ENCODE results near the gene WDTC1. TPM values are rescaled to one million over a fixed set of nuclear protein-coding genes. Genes with fewer than 3 reads are reported as not detected.

WDTC1 gene
- total and polyA plus RNA-seq, 2 of the 13 experiments (the other 11 are each of a cell fraction or from before 2014, with no cell fraction given): 5.5 TPM

Small RNAs within 50 kb of the gene (small RNA-seq; reads per million reads assigned to genes)
- gene RF00019 (ENCODE audit: insufficient read depth in 2 of 3, insufficient read length in 3 of 3, low read depth in 2 of 3, low replicate concordance in 1 of 3) (0 reads per million in 3 experiments), gene RNU6-48P (ENCODE audit: insufficient read depth in 2 of 3, insufficient read length in 3 of 3, low read depth in 2 of 3, low replicate concordance in 1 of 3) (0 to 3.9 (median 0) reads per million in 3 experiments), gene SNRPEP7 (ENCODE audit: insufficient read depth in 2 of 3, insufficient read length in 3 of 3, low read depth in 2 of 3, low replicate concordance in 1 of 3) (0 reads per million in 3 experiments)

Other genes starting within 250 kb of the WDTC1 start
- gene TRNP1, start 240.9 kb upstream of the WDTC1 start, total RNA-seq (2016; rRNA removed; fragmentation: Illumina TruSeq; extraction: Trizol): 35.6 and 42.0 TPM in 2 replicates
- gene TRNP1, start 240.9 kb upstream of the WDTC1 start, polyA plus RNA-seq (2011; rRNA removed): 158 and 166 TPM in 2 replicates
- gene TENT5B, start 221.8 kb upstream of the WDTC1 start, total RNA-seq (2016; rRNA removed; fragmentation: Illumina TruSeq; extraction: Trizol): 0.62 and 0.88 TPM in 2 replicates
- gene TENT5B, start 221.8 kb upstream of the WDTC1 start, polyA plus RNA-seq (2011; rRNA removed): 0.13 and 0.22 TPM in 2 replicates
- 2.7 and 2.9 TPM in 2 replicates for gene SLC9A1, start 79.5 kb upstream of the WDTC1 start, total RNA-seq (2016; rRNA removed; fragmentation: Illumina TruSeq; extraction: Trizol)
- 1.4 and 1.7 TPM in 2 replicates for gene SLC9A1, start 79.5 kb upstream of the WDTC1 start, polyA plus RNA-seq (2011; rRNA removed)
- 9.9 and 22.7 TPM in 2 replicates for gene TMEM222, start 87.5 kb downstream of the WDTC1 start, total RNA-seq (2016; rRNA removed; fragmentation: Illumina TruSeq; extraction: Trizol)
- 29.6 and 40.8 TPM in 2 replicates for gene TMEM222, start 87.5 kb downstream of the WDTC1 start, polyA plus RNA-seq (2011; rRNA removed)
- gene SYTL1, start 107.4 kb downstream of the WDTC1 start, total RNA-seq (2016; rRNA removed; fragmentation: Illumina TruSeq; extraction: Trizol): 9.1 and 17.8 TPM in 2 replicates
- gene SYTL1, start 107.4 kb downstream of the WDTC1 start, polyA plus RNA-seq (2011; rRNA removed): 11.1 and 15.8 TPM in 2 replicates
- 2.7 and 3.5 TPM in 2 replicates for gene MAP3K6, start 132.3 kb downstream of the WDTC1 start, total RNA-seq (2016; rRNA removed; fragmentation: Illumina TruSeq; extraction: Trizol)
- gene MAP3K6, start 132.3 kb downstream of the WDTC1 start, polyA plus RNA-seq (2011; rRNA removed): 2.7 and 3.2 TPM in 2 replicates
- not detected in 2 replicates for gene FCN3, start 140.2 kb downstream of the WDTC1 start, total RNA-seq (2016; rRNA removed; fragmentation: Illumina TruSeq; extraction: Trizol)
- gene FCN3, start 140.2 kb downstream of the WDTC1 start, polyA plus RNA-seq (2011; rRNA removed): not detected in 2 replicates
- not detected in 2 replicates for gene CD164L2, start 148.7 kb downstream of the WDTC1 start, total RNA-seq (2016; rRNA removed; fragmentation: Illumina TruSeq; extraction: Trizol)
- gene CD164L2, start 148.7 kb downstream of the WDTC1 start, polyA plus RNA-seq (2011; rRNA removed): not detected in 2 replicates
- 0.88 and 1.00 TPM in 2 replicates for gene GPR3, start 158.0 kb downstream of the WDTC1 start, total RNA-seq (2016; rRNA removed; fragmentation: Illumina TruSeq; extraction: Trizol)
- gene GPR3, start 158.0 kb downstream of the WDTC1 start, polyA plus RNA-seq (2011; rRNA removed): 2.6 and 2.7 TPM in 2 replicates